Measurements from ENCODE around the gene MSH3. TPM values are rescaled to one million over a fixed set of nuclear protein-coding genes. Genes with fewer than 3 reads are reported as not detected.
"Not testable (repeated sequence)": the region's sequence is repeated elsewhere in the genome, so short reads cannot be mapped to it uniquely, and the experiment has no call there.

Gene MSH3
- total RNA-seq, 2 donors from 2014 or later, result 12.3 to 13.0 TPM

- intact Hi-C loops (cut with DNase I); DNase-seq (ENCODE audit: low spot score): not testable (repeated sequence)
Measured at GRCh38 chr5:80740488-80740887, 86.0 kb downstream of the MSH3 start.

- intact Hi-C loops (cut with DNase I), result no loop called here
- no peak for DNase-seq (ENCODE audit: low spot score)
Measured at GRCh38 chr5:80740999-80741398, 86.5 kb downstream of the MSH3 start.

- no peak for DNase-seq (ENCODE audit: low spot score)
- intact Hi-C loops (cut with DNase I), result no loop called here
Measured at GRCh38 chr5:80744149-80744548, 89.7 kb downstream of the MSH3 start.

- intact Hi-C loops (cut with DNase I), result no loop called here
- DNase-seq (ENCODE audit: low spot score), result no peak
Measured at GRCh38 chr5:80745490-80745889, 91.0 kb downstream of the MSH3 start.

- intact Hi-C loops (cut with DNase I), result no loop called here
- DNase-seq (ENCODE audit: low spot score), result no peak
Measured at GRCh38 chr5:80747922-80748321, 93.5 kb downstream of the MSH3 start.

GRCh38 chr5:80752427-80752826, 98.0 kb downstream of the MSH3 start:
- intact Hi-C loops (cut with DNase I), result no loop called here
- DNase-seq (ENCODE audit: low spot score), result no peak

GRCh38 chr5:80753712-80754111, 99.3 kb downstream of the MSH3 start:
- DNase-seq (ENCODE audit: low spot score), result no peak
- intact Hi-C loops (cut with DNase I), result no loop called here

GRCh38 chr5:80754900-80755299, 100.4 kb downstream of the MSH3 start:
- intact Hi-C loops (cut with DNase I), result no loop called here
- no peak for DNase-seq (ENCODE audit: low spot score)

GRCh38 chr5:80755626-80756025, 101.2 kb downstream of the MSH3 start:
- DNase-seq (ENCODE audit: low spot score), result no peak
- intact Hi-C loops (cut with DNase I), result no loop called here

- DNase-seq (ENCODE audit: low spot score), result no peak
- intact Hi-C loops (cut with DNase I), result no loop called here
Measured at GRCh38 chr5:80756292-80756691, 101.8 kb downstream of the MSH3 start.

GRCh38 chr5:80757290-80757689, 102.8 kb downstream of the MSH3 start:
- no peak for DNase-seq (ENCODE audit: low spot score)
- intact Hi-C loops (cut with DNase I), result no loop called here

- no peak for DNase-seq (ENCODE audit: low spot score)
- intact Hi-C loops (cut with DNase I), result no loop called here
Measured at GRCh38 chr5:80759866-80760577, 105.6 kb downstream of the MSH3 start.

- intact Hi-C loops (cut with DNase I), result no loop called here
- no peak for DNase-seq (ENCODE audit: low spot score)
Measured at GRCh38 chr5:80760680-80761079, 106.2 kb downstream of the MSH3 start.

- no peak for DNase-seq (ENCODE audit: low spot score)
- intact Hi-C loops (cut with DNase I), result no loop called here
Measured at GRCh38 chr5:80761176-80761575, 106.7 kb downstream of the MSH3 start.

- no peak for DNase-seq (ENCODE audit: low spot score)
Measured at GRCh38 chr5:80761966-80762365, 107.5 kb downstream of the MSH3 start.

GRCh38 chr5:80762573-80762972, 108.1 kb downstream of the MSH3 start:
- no peak for DNase-seq (ENCODE audit: low spot score)
- intact Hi-C loops (cut with DNase I), result no loop called here

More at GRCh38 chr5:80761966-80762365, 107.5 kb downstream of the MSH3 start:
- intact Hi-C loops (cut with DNase I), result no loop called here

- intact Hi-C loops (cut with DNase I), result no loop called here
- no peak for DNase-seq (ENCODE audit: low spot score)
Measured at GRCh38 chr5:80763211-80763610, 108.8 kb downstream of the MSH3 start.

GRCh38 chr5:80763873-80764647, 109.6 kb downstream of the MSH3 start:
- no peak for DNase-seq (ENCODE audit: low spot score)
- intact Hi-C loops (cut with DNase I), result no loop called here

- intact Hi-C loops (cut with DNase I), result no loop called here
- DNase-seq (ENCODE audit: low spot score), result no peak
Measured at GRCh38 chr5:80764786-80765185, 110.3 kb downstream of the MSH3 start.

- intact Hi-C loops (cut with DNase I), result no loop called here
- DNase-seq (ENCODE audit: low spot score), result no peak
Measured at GRCh38 chr5:80777347-80778287, 123.2 kb downstream of the MSH3 start.

Measured in posterior vena cava (tissue), 2 donors.